ENCODE data around the gene NUF2. TPM values are rescaled to one million over a fixed set of nuclear protein-coding genes. Genes with fewer than 3 reads are reported as not detected.
"Not testable (repeated sequence)": the region's sequence is repeated elsewhere in the genome, so short reads cannot be mapped to it uniquely, and the experiment has no call there.

The NUF2 gene
- total and polyA plus RNA-seq, 3 experiments from 2014 or later, result 0.99 to 28.5 (median 26.1) TPM

- H3K4me1 Mint-ChIP-seq; H3K9me3 ChIP-seq (ENCODE audit: low read length); H3K4me3 ChIP-seq (ENCODE audit: low read length); DNase-seq; CTCF ChIA-PET; H3K27ac ChIP-seq (ENCODE audit: low read depth, low read length); H3K36me3 ChIP-seq (ENCODE audit: insufficient read depth, low read length); POLR2A ChIA-PET; H3K9me3 Mint-ChIP-seq; H3K27me3 Mint-ChIP-seq; H3K27ac Mint-ChIP-seq; H3K4me3 Mint-ChIP-seq; H3K4me1 ChIP-seq (ENCODE audit: insufficient read depth, low read length); H3K27me3 ChIP-seq (ENCODE audit: insufficient read depth, low read length, poor library complexity, severe bottlenecking): not testable (repeated sequence)
- H3K36me3 Mint-ChIP-seq, result peaks cover 24 to 41% (median 25%) of the 10 kb centered on the region in 3 donors
Observed at GRCh38 chr1:163292153-163292552, 29.6 kb upstream of the NUF2 start.

GRCh38 chr1:163293497-163293896 lies 28.3 kb upstream of the NUF2 start:
- H3K4me3 ChIP-seq (ENCODE audit: low read length); H3K4me1 Mint-ChIP-seq; POLR2A ChIA-PET; DNase-seq; H3K36me3 ChIP-seq (ENCODE audit: insufficient read depth, low read length); H3K4me3 Mint-ChIP-seq; H3K4me1 ChIP-seq (ENCODE audit: insufficient read depth, low read length); H3K27ac ChIP-seq (ENCODE audit: low read depth, low read length); H3K27me3 Mint-ChIP-seq; H3K27ac Mint-ChIP-seq; H3K27me3 ChIP-seq (ENCODE audit: insufficient read depth, low read length, poor library complexity, severe bottlenecking); H3K9me3 ChIP-seq (ENCODE audit: low read length); CTCF ChIA-PET; H3K9me3 Mint-ChIP-seq: not testable (repeated sequence)
- H3K36me3 Mint-ChIP-seq, result peaks cover 24 to 41% (median 28%) of the 10 kb centered on the region in 3 donors

GRCh38 chr1:163295949-163296348 lies 25.8 kb upstream of the NUF2 start:
- Histone ChIP-seq H3K36me3 (ENCODE audit: insufficient read depth, low read length) (no peaks in the 10 kb centered on the region), H3K9me3 (ENCODE audit: low read length) (no peaks in the 10 kb centered on the region), H3K27me3 (ENCODE audit: insufficient read depth, low read length, poor library complexity, severe bottlenecking) (no peaks in the 10 kb centered on the region), H3K4me3 (ENCODE audit: low read length) (no peak overlapping the region), H3K27ac (ENCODE audit: low read depth, low read length) (no peak overlapping the region), H3K4me1 (ENCODE audit: insufficient read depth, low read length) (no peaks in the 10 kb centered on the region)
- Mint-ChIP-seq H3K36me3 (peaks cover 31 to 51% (median 41%) of the 10 kb centered on the region in 3 donors), H3K4me1 (no peaks in the 10 kb centered on the region), H3K9me3 (peaks cover 0 to 5% (median 2%) of the 10 kb centered on the region in 5 donors), H3K27ac (no peak overlapping the region), H3K4me3 (no peak overlapping the region), H3K27me3 (peaks cover 0 to 1% of the 10 kb centered on the region in 2 donors)
- ChIA-PET POLR2A (no interaction called here), CTCF (no interaction called here)
- DNase-seq, result no peak

- H3K4me1 Mint-ChIP-seq, result no peaks in the 10 kb centered on the region
- peaks cover 0 to 1% of the 10 kb centered on the region in 2 donors for H3K27me3 Mint-ChIP-seq
- no peak overlapping the region for H3K27ac ChIP-seq (ENCODE audit: low read depth, low read length)
- no peaks in the 10 kb centered on the region for H3K4me1 ChIP-seq (ENCODE audit: insufficient read depth, low read length)
- no peak overlapping the region for H3K4me3 Mint-ChIP-seq
- no peaks in the 10 kb centered on the region for H3K9me3 ChIP-seq (ENCODE audit: low read length)
- POLR2A ChIA-PET, result no interaction called here
- H3K9me3 Mint-ChIP-seq, result peaks cover 0 to 5% (median 2%) of the 10 kb centered on the region in 5 donors
- H3K27me3 ChIP-seq (ENCODE audit: insufficient read depth, low read length, poor library complexity, severe bottlenecking), result no peaks in the 10 kb centered on the region
- H3K4me3 ChIP-seq (ENCODE audit: low read length), result no peak overlapping the region
- H3K36me3 ChIP-seq (ENCODE audit: insufficient read depth, low read length), result no peaks in the 10 kb centered on the region
- CTCF ChIA-PET, result no interaction called here
- no peak overlapping the region for H3K27ac Mint-ChIP-seq
- peaks cover 32 to 55% (median 35%) of the 10 kb centered on the region in 3 donors for H3K36me3 Mint-ChIP-seq
- no peak for DNase-seq
Observed at GRCh38 chr1:163296504-163297263, 25.1 kb upstream of the NUF2 start.

- no peak overlapping the region for H3K4me3 ChIP-seq (ENCODE audit: low read length)
- no peaks in the 10 kb centered on the region for H3K4me1 Mint-ChIP-seq
- no peaks in the 10 kb centered on the region for H3K27me3 ChIP-seq (ENCODE audit: insufficient read depth, low read length, poor library complexity, severe bottlenecking)
- no peaks in the 10 kb centered on the region for H3K36me3 ChIP-seq (ENCODE audit: insufficient read depth, low read length)
- H3K4me1 ChIP-seq (ENCODE audit: insufficient read depth, low read length), result no peaks in the 10 kb centered on the region
- peaks cover 0 to 1% of the 10 kb centered on the region in 2 donors for H3K27me3 Mint-ChIP-seq
- H3K4me3 Mint-ChIP-seq, result no peak overlapping the region
- CTCF ChIA-PET, result no interaction called here
- no peak for DNase-seq
- no peaks in the 10 kb centered on the region for H3K9me3 Mint-ChIP-seq
- H3K27ac ChIP-seq (ENCODE audit: low read depth, low read length), result no peak overlapping the region
- POLR2A ChIA-PET, result no interaction called here
- H3K9me3 ChIP-seq (ENCODE audit: low read length), result no peaks in the 10 kb centered on the region
- H3K27ac Mint-ChIP-seq, result no peak overlapping the region
- peaks cover 20 to 52% (median 26%) of the 10 kb centered on the region in 3 donors for H3K36me3 Mint-ChIP-seq
Observed at GRCh38 chr1:163298365-163298764, 23.4 kb upstream of the NUF2 start.

- H3K27me3 Mint-ChIP-seq, result peaks cover 0 to 1% of the 10 kb centered on the region in 2 donors
- no peaks in the 10 kb centered on the region for H3K4me1 Mint-ChIP-seq
- no peak overlapping the region for H3K4me3 ChIP-seq (ENCODE audit: low read length)
- H3K4me3 Mint-ChIP-seq, result no peak overlapping the region
- no peaks in the 10 kb centered on the region for H3K27me3 ChIP-seq (ENCODE audit: insufficient read depth, low read length, poor library complexity, severe bottlenecking)
- no peak overlapping the region for H3K27ac ChIP-seq (ENCODE audit: low read depth, low read length)
- ChIA-PET CTCF (no interaction called here), POLR2A (no interaction called here)
- peak overlapping the region in 1 of 8 donors; percentile 19 for H3K27ac Mint-ChIP-seq
- H3K9me3 Mint-ChIP-seq, result no peaks in the 10 kb centered on the region
- no peaks in the 10 kb centered on the region for H3K4me1 ChIP-seq (ENCODE audit: insufficient read depth, low read length)
- H3K36me3 Mint-ChIP-seq, result peaks cover 9 to 57% (median 32%) of the 10 kb centered on the region in 3 donors
- DNase-seq, result no peak
- no peaks in the 10 kb centered on the region for H3K9me3 ChIP-seq (ENCODE audit: low read length)
- no peaks in the 10 kb centered on the region for H3K36me3 ChIP-seq (ENCODE audit: insufficient read depth, low read length)
Observed at GRCh38 chr1:163300568-163300967, 21.2 kb upstream of the NUF2 start.

- H3K4me3 Mint-ChIP-seq, result no peak overlapping the region
- POLR2A ChIA-PET, result no interaction called here
- Histone ChIP-seq H3K4me1 (ENCODE audit: insufficient read depth, low read length) (no peaks in the 10 kb centered on the region), H3K4me3 (ENCODE audit: low read length) (no peak overlapping the region), H3K9me3 (ENCODE audit: low read length) (no peaks in the 10 kb centered on the region), H3K27ac (ENCODE audit: low read depth, low read length) (no peak overlapping the region), H3K27me3 (ENCODE audit: insufficient read depth, low read length, poor library complexity, severe bottlenecking) (no peaks in the 10 kb centered on the region), H3K36me3 (ENCODE audit: insufficient read depth, low read length) (no peaks in the 10 kb centered on the region)
- peak overlapping the region in 1 of 8 donors; percentile 39 for H3K27ac Mint-ChIP-seq
- DNase-seq, result no peak
- peaks cover 0 to 53% (median 31%) of the 10 kb centered on the region in 3 donors for H3K36me3 Mint-ChIP-seq
- no peaks in the 10 kb centered on the region for H3K4me1 Mint-ChIP-seq
- no peaks in the 10 kb centered on the region for H3K27me3 Mint-ChIP-seq
- H3K9me3 Mint-ChIP-seq, result no peaks in the 10 kb centered on the region
- CTCF ChIA-PET, result no interaction called here
Observed at GRCh38 chr1:163303561-163303960, 18.2 kb upstream of the NUF2 start.

DNA sequence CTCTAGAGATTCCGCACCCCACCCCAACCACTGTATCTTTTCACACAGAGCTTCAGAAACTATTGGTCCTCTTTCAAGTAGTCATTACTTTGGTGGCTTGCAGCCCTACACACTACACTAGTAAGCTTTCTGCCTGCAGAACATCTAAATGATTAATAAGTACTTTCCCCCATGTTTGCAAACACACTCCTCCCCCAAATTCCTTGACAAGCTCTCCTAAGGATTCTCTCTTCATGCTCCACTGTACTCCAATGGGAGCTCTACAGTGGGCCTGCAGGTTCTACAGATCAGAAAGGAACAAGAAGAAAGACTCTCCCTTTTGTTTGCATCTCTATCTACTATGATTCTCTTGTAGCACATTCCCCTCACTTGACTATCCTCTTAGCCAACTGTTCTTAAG lies 16.3 kb upstream of the NUF2 start:
- H3K4me3 Mint-ChIP-seq, result no peak overlapping the region
- H3K27ac Mint-ChIP-seq, result no peak overlapping the region
- Histone ChIP-seq H3K27ac (ENCODE audit: low read depth, low read length) (no peak overlapping the region), H3K27me3 (ENCODE audit: insufficient read depth, low read length, poor library complexity, severe bottlenecking) (no peaks in the 10 kb centered on the region), H3K9me3 (ENCODE audit: low read length) (no peaks in the 10 kb centered on the region), H3K4me3 (ENCODE audit: low read length) (no peak overlapping the region), H3K4me1 (ENCODE audit: insufficient read depth, low read length) (no peaks in the 10 kb centered on the region), H3K36me3 (ENCODE audit: insufficient read depth, low read length) (no peaks in the 10 kb centered on the region)
- peaks cover 0 to 42% (median 28%) of the 10 kb centered on the region in 3 donors for H3K36me3 Mint-ChIP-seq
- CTCF ChIA-PET, result no interaction called here
- no peak for DNase-seq
- H3K9me3 Mint-ChIP-seq, result no peaks in the 10 kb centered on the region
- H3K27me3 Mint-ChIP-seq, result no peaks in the 10 kb centered on the region
- POLR2A ChIA-PET, result no interaction called here
- H3K4me1 Mint-ChIP-seq, result no peaks in the 10 kb centered on the region

Measured in CD8-positive, alpha-beta memory T cell (primary cell).